Stimulated activated CD4-positive, alpha-beta T cell treated with anti-CD3 and anti-CD28 coated beads, TNF-alpha, amount 100 ng/mL, for 1 hour (primary cell): ENCODE results near the gene CDH19.
"Not testable (repeated sequence)": the region's sequence is repeated elsewhere in the genome, so short reads cannot be mapped to it uniquely, and the experiment has no call there.

Experiments
- DNase-seq, 3 donors: peaks; one replicate each; pipeline ENCODE4 v3.0.0-alpha.2; 2020; ENCODE audit warnings: low read depth in 3 of 3, low spot score in 1 of 3

The CDH19 gene

DNA sequence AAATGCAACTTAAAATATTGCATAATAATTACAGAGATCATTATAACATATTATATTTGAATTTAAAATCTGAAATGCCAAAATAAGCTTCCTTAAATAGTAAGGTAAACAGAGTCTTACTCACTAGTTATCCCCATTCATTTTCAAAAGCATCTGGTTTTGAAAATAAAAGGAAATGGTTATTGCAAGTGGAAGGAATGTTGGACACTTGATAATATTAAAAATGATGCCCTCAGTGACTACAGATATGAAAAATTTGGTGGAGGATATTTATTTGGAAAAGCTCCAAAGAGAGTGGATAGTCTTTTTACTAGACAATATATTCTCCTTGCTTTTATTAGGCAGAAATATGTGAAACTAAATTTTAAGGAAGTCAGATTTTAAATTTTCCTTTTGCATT is 39.7 kb downstream of the CDH19 start:
- DNase-seq = no peak

DNA sequence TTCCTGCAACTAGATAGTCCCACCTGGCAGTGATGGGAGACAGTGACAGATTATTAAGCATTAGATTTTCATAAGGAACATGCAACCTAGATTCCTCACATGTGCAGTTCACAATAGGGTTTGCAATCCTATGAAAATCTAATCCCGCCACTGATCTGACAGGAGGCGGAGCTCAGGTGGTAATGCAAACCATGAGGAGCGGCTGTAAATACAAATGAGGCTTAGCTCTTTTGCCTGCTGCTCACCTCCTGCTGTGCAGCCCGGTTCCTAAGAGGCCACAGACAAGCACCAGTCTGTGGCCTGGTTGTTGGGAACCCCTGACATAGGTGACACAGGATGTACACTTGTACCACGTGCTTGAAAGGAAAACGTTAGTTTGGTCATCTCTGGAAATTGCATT is 41.6 kb downstream of the CDH19 start:
- no peak for DNase-seq

DNA sequence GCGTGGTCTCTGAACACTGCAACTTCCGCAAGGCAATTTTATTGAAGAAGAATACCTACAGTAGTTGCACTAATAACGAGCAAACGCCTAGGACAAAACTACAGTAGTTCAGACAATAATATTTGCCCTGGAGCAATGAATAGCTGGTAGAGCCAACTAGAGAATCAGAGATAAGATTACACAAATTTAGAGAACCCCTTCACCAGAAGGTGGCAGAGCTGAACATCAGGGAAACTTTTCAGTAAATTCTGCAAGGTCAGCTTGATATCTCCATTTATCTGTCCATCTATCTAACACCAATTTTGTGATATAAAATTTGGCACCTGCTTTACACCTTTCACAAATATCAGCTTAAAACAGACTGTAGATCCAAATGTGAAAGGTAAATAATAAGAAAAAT is 43.8 kb downstream of the CDH19 start:
- DNase-seq = no peak

DNA sequence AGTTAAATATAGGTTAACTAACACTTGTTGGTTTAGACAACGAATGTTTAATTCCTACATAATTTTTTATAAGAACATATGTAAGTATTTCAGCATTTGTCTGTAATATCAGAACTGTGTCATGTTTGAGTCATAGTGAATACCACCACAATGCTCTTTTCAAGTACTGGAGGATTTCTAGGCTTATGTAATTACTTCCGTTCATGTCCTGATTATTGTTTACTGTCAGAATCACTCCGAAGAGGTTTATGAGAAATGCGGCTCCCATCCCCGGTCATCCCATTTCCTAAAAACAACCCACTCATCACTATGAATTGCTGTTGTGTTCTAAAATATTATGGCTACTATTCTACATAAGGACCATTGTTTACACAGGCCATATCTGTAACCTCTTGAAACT is 45.1 kb downstream of the CDH19 start:
- no peak for DNase-seq

DNA sequence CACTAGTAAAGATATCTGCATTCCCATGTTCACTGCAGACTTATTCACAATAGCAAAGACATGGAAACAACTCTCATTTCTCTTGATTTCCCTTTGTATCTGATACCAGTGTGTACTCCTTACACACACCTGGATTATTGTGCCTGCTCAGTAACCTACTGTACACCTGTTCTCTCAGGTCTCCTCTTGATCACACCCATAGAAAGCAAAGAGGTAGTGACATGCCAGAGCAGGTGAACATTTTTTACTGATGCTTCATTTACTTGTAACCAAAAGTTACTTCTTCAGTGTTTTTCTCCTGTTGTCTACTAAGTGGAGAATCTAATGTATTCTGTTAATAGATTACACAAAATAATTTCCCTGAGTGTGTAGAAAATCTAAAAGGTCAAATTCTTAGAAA is 46.8 kb downstream of the CDH19 start:
- no peak for DNase-seq

DNA sequence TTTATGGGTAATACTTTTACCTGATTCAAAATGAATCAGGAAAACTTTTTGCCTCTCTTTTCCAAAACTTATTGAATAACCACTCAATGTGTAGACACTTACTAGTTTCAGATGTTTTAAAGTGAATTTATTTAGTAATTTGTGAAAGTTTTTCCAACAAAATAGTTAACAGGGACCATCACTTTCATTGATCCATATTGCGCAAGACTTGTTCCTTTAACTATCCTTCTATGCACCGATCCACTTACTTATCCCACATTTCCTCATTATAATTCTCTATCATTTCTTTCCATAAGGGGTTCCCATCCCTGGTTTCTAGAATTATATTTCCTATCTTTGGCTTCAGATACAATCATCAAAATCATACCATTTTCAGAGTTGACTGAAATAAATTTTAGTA is 48.3 kb downstream of the CDH19 start:
- no peak for DNase-seq

DNA sequence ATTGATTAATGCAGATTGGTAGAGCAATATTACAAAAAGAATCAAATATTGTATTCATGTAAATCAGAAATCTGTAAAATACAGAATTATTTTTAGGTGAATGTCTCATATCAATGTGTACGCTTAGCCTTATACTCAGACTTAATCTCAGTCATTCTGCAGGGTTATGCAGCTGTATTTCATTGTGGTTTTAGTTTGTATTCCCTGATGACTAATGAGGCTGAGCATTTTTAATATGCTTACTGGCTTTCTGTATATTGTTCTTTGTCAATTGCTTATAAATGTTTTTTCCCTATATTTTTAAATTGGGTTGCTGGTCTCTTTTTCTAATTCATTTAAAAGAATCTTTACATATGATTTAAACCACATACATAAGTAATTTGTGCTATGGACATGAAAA is 50.1 kb downstream of the CDH19 start:
- DNase-seq = no peak

DNA sequence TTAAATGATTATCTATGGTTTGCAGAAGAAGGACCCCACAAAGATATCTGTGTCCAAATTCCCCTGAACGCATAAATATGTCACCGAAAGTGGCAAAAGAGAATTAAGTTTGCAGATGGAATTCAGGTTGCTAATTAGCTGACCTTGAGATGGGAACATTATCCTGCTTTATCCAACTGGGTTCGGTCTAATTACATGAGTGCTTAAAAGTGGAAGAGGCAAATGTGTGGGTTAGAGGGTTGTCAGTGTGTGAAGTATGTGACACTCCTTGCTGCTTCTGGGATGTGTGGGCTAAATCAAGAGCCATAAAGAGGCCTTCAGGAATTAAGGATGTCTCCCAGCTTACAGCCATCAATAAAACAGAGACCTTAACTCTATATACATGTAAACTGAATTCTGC is 53.5 kb downstream of the CDH19 start:
- no peak for DNase-seq

DNA sequence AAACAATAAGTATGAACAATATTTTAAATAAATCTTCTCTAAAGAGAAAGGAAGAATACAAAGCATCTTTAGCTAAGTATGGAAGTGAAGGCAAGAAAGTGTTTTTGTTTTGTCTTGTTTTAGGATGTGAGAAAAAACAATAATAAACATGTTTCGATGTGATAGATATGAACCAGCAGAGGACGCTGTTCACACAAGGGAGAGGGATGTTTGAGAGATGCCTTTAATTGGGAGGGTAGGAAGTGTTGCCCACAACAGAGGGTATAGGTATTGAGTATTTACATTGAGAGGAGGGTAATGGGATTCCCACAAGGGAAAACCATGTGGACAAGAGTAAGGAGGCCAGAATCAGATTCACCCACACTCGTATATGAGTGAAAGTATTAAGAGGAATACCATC is 55.1 kb downstream of the CDH19 start:
- DNase-seq = no peak

DNA sequence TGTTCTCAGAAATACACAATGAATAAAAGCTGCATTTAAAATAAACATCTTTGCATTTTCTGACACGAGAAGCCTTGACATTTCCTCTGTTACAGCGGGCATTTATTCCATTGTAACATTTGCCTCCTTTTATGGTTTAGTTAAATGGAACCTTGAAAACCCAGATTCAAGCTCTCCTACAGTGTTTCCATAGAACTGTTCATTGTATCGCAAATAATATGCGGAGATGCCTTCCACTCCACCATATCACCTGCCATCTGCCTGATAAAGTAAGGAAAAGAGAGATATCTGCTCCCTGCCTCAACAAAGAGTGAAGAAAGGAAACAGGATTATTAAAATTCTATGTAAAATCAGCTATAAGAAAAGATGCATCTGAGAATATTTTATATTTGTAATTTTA is 69.8 kb downstream of the CDH19 start:
- no peak for DNase-seq

DNA sequence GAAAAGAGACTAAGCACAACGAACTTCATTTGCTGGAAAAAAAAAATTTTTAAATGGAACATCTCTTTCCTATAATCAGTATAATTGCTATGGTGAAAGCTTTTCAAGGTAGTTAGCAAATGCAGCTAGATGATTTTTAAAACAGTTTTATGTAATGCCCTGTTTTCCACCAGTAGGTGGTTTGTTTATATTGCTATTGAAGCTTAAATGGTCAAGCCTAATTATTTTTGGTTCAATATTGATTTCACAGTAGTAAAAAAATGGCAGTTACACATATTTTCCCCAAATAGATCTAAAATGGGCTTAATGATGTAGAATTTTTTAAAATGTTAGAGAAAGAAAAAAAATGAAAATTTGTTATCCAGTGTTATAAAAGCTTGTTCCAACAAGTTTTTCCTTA is 70.2 kb downstream of the CDH19 start:
- no peak for DNase-seq

DNA sequence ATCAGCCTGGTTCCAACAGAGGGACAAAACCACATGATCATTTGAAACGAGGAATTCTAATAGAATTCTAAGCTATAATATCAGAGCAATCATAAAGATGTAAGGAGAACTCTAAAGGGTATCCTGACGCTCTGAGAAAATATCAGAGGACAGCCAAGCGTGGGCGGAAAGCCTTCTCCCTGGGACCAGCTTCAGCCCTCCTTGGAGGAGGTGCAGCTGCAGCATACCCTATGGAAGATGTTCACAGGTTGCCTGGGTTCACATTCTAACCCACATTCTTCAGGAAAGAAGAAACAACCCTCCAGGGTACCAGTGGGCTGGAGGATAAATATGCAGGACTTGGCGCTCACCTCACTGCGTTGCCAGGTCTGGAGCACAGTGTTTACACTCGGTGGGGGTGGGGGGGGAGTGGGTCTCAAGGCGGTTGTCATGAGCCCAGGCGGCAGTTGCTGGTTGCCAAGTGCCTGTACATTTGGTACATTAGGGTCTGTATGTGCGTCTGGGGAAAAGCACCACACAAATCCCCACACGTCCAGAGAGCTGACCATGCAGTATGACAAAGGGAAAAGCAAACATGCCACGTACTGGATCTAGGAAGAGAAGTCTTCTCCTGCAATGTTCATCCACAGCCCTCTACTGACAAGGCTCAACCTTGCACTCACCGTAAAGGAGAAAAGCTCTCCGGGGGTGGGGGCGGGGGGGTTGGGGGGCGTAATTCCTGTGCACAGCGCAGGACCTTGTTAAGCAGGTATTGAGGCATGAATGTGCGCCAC is 80.5 kb downstream of the CDH19 start:
- DNase-seq = no peak

DNA sequence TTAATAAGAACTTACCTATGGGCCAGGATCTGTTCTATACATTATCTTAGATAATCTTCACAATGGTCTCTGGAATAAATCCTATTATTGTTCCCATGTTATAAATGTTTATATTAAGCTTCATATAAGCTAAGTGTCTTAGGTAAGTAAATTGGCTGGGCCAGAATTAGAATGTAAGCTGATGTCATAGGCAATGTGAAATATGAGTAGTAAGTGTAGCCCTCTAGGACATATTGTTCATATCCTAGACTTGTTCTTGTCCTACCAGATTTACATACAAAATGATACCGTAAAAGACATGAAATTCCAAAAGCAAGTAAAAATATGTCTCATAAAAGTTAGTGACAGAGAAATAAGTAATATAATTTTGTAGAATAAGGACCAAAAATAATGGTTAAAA is 89.9 kb downstream of the CDH19 start:
- no peak for DNase-seq

DNA sequence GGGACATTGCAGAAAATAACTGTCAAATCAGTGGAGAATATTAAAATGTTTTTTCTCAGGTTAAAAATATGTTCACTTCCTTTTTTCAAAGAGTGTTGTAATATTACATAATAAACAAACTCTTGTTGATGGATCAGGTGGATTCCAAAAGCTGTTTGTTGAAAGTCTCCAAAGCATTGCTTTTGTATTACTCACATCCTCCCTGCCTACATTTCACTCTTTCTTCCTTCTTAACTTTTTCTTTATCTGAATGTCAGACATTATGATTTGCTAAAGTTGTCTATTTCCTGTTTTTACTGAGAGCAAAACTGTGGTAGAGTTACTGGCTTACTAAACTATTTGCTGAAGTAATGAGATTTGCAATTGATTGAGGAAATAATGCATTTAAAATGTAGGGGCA is 92.1 kb downstream of the CDH19 start:
- DNase-seq = no peak

DNA sequence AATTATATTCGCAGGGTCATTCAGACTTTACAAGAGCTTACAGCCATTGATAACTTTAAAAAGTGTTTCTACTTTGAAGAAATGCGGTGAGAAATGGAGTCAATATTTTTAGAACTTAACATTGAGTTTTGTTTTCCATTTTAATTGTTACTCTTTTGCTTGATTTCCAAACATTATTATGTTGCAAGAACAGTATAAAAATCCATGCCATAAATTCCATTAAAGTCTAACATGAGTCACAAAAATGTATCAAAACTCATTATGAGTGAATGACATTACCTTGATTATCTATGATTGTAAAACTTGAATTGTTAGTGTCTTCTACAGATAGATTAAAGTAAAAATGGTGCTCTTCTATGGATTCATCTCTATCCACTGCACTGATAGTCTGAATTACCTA is 92.6 kb downstream of the CDH19 start:
- DNase-seq = no peak

DNA sequence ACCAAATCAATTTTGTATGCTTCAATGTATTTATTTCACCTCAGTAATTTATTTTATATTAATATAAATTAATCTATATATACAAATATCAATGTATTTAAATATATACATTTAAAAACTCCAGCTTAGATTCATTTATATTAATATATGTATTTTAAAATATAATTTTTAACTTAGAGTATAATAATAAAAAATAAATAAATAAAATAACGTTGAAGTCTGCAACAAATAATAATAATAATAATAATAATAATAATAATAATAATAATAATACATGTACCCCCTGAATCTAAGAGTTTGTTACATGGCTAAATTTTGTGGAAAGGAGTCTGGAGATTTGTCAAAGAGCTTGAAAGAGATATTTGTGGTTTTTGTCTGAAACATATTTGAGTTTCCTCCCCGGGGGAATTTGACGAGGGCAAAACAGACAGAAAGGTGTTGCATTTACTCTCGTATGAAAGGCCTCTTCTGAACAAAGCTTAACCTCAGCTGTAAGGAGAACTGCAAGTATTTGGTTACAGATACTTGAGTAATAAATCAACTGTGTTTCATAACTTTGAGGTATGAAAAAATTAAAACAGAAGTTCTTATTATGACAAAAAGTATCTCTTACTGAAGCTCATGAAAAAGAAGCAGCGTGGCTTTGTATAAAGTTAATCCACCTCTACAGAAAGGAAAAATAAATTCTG is 93.4 kb downstream of the CDH19 start:
- DNase-seq = no peak

DNA sequence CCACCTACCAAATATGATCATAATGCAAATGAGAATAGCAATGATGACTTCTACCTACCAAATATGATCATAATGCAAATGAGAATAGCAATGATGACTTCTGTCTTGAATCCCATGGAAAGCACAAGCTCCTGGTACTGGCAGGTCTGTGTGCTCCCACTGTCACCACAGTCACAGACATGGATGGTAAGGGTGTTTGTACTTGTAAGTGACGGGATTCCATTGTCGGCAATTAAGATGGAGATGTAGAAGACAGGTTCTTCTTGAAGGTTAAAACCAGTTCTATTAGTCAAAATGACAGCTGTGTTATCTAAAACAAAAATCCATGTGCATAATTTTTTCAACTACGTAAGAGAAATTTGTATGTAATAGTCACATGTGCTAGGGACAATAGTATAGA is 95.0 kb downstream of the CDH19 start:
- no peak for DNase-seq

DNA sequence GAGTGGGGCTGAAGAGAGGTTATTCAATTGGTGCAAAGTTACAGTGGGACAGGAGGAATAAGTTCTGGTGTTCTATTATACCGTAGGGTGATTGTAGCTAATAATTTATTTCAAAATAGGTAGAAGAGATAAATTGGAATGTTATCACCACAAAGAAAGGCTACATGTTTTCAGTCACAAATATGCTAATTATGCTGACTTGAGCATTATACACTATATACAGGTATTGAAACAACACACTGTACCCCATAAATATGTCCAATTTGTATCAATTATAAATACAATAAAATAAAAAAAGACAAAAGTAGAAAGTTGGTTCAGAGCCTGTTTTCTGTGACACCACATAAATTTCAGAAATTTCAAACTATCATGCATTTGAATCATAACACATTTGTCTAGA is 97.7 kb downstream of the CDH19 start:
- DNase-seq = no peak

DNA sequence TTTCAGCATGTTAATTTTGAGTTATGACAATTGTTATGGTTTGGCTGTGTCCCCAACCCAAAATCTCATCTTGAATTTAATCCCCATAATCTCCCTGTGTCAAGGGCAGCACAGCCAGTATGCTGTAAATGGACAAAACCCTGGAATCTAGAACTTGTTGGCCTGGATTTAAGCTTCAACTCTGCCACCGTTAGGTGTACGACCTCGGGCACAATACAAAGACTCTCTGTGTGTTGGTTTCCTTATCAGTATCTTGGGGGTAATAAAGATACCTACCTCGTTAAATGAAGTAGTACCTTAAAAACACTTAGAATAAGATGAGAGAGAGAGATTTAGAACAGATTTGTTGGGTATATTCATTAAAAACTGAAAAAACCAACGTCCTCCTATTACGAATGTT is 106.5 kb downstream of the CDH19 start:
- no peak for DNase-seq

DNA sequence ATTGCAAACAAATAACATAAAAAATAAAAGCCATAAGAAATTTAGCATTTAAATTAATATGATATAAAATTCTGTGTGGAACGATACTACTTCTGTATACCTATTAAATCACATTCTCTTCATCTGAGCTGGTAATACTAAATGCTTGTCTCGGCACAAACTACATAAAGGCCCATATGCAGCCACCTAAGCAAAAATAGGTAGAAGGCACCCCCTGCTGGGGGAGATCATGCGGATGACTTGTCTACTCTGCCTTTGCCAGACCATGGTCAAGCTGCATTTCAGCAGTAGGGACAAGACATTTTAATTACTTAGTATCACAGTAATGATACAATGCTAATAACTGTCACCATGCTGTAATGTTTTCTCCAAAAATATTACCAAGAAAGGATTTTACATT is 108.0 kb downstream of the CDH19 start:
- no peak for DNase-seq

DNA sequence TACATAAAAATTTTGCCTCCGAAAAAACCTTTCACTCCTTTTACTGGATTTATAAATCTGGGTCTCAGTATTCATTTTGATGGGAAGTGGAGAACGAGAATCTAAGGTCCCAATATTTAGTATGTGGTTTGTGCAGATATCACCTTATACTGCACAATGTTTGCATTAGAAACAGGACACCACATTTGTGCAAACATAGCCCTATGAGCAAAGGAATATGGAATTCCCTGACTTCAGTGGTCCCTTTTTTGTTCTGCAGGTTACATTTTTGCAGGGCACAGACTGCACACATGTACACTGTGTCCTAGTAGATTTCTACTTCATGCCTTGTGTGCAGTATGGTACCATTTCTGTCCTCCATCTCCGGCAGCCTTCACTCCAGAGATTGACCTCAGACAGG is 130.0 kb downstream of the CDH19 start:
- no peak for DNase-seq

DNA sequence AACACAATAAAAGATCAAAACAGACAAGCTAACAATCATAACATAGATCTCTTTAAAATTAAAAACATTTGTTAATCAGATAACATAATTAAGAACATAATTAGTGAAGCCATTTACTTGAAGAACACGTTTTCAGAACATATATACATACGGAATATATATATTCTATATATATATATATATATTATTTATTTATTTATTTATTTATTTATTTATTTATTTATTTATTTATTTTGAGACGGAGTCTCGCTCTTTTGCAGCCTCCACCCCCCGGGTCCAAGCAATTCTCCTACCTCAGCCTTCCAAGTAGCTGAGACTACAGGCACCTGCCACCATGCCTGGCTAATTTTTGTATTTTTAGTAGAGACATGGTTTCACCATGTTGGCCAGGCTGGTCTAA is 137.7 kb downstream of the CDH19 start:
- not testable (repeated sequence) for DNase-seq

DNA sequence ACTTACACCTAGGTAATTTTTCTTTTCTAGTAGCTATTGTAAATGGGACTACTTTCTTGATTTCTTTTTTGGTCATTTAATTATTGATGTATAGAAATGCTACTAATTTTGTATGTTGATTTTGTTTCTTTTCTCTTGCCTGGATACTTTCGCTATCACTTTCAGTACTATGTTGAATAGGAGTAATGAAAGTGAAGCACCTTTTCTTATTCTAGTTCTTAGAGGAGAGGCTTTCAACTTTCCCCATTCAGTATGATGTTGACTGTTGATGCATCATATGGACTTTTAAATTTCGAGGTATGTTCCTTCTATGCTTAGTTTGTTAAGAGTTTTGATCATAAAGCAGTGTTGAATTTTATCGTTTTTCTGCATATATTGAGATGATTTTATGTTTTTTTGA is 142.5 kb downstream of the CDH19 start:
- no peak for DNase-seq
